NCI-H187 (cell line): Measurements from ENCODE around the gene BEND2.
A peak's percentile ranks its signal among the peaks of the same experiment; 100 is the strongest.

Experiments
- DNase-seq, 2 experiments: peaks; one replicate each; lab custom pipeline; 2025; lab: John Stamatoyannopoulos, UW

The BEND2 gene

GRCh38 chrX:18136816-18137215 lies 83.9 kb downstream of the BEND2 start:
- DNase-seq: no peak

- no peak for DNase-seq
Measured at GRCh38 chrX:18133605-18134004, 87.1 kb downstream of the BEND2 start.

- DNase-seq: no peak
Measured at GRCh38 chrX:18129690-18130089, 91.0 kb downstream of the BEND2 start.

GRCh38 chrX:18126971-18127370 lies 93.7 kb downstream of the BEND2 start:
- no peak for DNase-seq

- DNase-seq: peak in 1 of 2 experiments; percentile 4
Measured at GRCh38 chrX:18119856-18120255, 100.8 kb downstream of the BEND2 start.
